Measurements from ENCODE around the gene CYP27B1.

Gene CYP27B1

DNA sequence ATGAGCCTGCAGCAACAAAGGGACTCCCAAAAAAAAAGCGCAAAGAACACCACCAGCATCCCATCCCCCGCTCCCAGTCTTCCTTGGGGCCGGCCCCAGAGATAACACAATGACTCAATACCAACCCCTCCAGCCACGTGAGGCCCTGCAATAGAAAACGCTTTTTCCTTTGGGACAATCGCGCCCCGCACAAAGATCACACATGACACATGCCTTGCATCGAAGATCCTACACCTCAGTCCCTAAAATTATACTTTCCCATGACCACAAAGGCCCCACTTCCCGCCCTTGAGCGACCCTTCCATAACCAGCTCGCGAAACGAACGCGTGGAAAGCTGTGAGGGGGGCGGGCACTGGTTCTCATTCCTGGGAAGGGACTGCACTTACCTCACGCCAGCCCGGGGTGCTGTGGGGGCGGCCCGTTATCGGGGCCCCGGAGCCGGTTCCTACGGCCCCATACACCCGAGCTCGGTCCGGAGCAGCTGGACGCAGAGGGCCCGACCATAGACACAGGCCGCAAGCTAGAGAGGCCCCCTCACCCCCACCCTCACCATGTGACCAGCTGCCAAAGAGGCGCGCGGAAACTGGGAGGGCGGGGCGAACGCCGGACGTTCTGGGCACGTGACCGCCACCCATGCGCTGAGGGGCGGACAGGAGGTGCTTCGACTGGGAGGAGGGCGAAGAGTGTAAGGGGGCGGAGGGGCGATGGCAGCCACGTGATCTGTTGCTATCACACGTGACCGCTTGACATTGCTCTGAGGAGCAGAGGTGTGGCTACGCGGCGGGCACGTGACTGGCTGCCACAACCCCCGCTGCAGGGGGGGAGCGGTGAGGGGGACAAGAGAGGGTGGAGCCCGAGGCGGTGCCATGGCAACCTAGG lies 14.8 kb downstream of the CYP27B1 start, which contains the start of gene CDK4:
CDK4 (minus strand) TSS at position 523 of the 880 bp plus-strand sequence. CDS start 593 bp downstream, outside the sequence.
- peak; percentile 98 to 99 for DNase-seq (ENCODE audit: low read depth in 2 of 2)

GRCh38 chr12:57751432-57751787 lies 15.5 kb downstream of the CYP27B1 start:
- no peak for DNase-seq (ENCODE audit: low read depth in 2 of 2)

DNA sequence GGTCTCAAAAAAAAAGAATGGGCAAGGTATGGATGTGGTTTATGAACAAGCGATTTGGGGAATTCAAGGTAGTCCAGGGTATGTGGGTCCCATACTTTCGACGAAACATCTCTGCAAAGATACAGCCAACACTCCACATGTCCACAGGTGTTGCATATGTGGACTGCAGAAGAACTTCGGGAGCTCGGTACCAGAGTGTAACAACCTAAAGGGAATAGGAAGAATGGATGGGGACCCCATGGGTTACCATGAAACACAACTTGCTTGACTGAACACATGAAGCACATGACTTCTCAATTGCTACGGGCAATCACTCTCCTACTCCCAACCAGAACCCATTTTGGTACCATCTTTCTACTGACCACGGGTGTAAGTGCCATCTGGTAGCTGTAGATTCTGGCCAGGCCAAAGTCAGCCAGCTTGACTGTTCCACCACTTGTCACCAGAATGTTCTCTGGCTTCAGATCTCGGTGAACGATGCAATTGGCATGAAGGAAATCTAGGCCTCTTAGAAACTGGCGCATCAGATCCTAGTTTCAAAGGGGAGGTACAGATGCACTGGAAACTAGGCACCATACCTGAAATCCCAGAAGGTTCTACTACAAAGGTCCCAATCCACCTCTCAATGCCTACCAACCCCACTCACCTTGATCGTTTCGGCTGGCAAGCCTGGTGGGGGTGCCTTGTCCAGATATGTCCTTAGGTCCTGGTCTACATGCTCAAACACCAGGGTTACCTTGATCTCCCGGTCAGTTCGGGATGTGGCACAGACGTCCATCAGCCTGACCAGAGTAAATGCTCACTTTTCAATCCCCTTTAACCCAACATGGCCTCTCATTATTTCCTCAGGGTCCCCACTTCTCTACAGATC lies 16.1 kb downstream of the CYP27B1 start:
- no peak for DNase-seq (ENCODE audit: low read depth in 2 of 2)

- DNase-seq (ENCODE audit: low read depth in 2 of 2): no peak
Measured at GRCh38 chr12:57749061-57749460, 17.8 kb downstream of the CYP27B1 start.

GRCh38 chr12:57746025-57746424 lies 20.9 kb downstream of the CYP27B1 start:
- DNase-seq (ENCODE audit: low read depth in 2 of 2): no peak

DNA sequence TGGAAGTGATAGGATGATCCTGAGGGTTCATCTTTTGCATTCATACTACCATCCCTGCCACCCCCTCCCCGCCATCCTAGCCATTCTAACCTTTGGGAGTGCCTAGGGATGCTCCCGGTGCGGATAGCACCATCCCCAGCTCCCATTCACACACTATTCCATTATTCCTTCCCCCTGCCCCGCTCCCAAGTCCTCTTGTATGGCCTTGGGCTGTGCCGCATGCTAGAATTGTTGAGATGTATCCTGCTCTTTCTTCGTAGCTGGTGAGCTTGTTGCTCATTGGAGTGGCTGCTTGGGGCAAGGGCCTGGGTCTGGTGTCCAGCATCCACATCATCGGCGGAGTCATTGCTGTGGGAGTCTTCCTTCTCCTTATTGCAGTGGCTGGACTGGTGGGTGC lies 21.4 kb downstream of the CYP27B1 start:
- DNase-seq (ENCODE audit: low read depth in 2 of 2): no peak

GRCh38 chr12:57744777-57745484 lies 21.9 kb downstream of the CYP27B1 start, which contains the start of gene TSPAN31:
Gene TSPAN31, plus strand, starts transcription at chr12:57745039. Its CDS starts 116 bp downstream, at chr12:57745155.
- DNase-seq (ENCODE audit: low read depth in 2 of 2): peak; percentile 81 to 92

GRCh38 chr12:57744194-57744776 lies 22.6 kb downstream of the CYP27B1 start:
- DNase-seq (ENCODE audit: low read depth in 2 of 2): peak in 1 of 2 donors; percentile 45

GRCh38 chr12:57743769-57744168 lies 23.1 kb downstream of the CYP27B1 start:
- DNase-seq (ENCODE audit: low read depth in 2 of 2): no peak

- peak; percentile 55 to 72 for DNase-seq (ENCODE audit: low read depth in 2 of 2)
Measured at GRCh38 chr12:57741844-57742738, 24.8 kb downstream of the CYP27B1 start.

GRCh38 chr12:57741413-57741789 lies 25.5 kb downstream of the CYP27B1 start:
- DNase-seq (ENCODE audit: low read depth in 2 of 2): no peak

DNA sequence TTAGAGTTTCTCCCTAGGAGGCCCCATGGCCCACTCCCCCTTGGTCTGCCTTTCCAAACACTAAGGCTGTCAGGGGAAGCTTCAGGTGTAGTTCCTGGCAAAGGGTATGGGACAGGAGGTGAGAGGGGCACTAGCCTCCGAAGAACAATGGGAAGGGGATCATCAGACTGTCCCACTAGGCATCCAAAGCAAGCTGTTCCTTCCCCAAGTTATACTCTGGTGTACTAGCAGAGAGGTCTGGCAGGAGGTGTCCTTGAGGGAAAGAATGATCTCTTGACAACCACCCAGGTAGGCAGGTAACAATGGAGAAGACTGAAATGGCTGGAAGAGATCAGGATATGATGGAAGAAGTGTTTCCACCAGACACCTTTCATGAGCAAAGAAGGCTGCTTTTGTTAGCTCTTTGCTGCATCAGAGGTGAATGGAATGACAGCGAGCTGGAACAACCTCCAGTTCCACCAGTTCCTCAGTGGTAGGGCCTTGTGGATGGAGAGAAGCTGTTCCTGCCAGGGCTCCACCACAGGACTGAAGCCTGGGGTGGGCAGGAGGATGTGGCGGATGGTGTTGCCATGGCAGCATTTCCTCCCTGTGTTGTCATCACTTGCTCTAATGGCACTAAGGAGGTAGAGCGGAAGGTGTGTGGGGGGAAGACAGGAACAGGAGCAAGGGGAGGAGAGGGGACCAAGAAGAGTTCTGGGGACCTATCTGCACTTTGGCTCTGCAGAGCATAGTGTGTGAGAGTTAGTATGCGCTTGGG lies 26.0 kb downstream of the CYP27B1 start:
- peak; percentile 60 to 63 for DNase-seq (ENCODE audit: low read depth in 2 of 2)

DNA sequence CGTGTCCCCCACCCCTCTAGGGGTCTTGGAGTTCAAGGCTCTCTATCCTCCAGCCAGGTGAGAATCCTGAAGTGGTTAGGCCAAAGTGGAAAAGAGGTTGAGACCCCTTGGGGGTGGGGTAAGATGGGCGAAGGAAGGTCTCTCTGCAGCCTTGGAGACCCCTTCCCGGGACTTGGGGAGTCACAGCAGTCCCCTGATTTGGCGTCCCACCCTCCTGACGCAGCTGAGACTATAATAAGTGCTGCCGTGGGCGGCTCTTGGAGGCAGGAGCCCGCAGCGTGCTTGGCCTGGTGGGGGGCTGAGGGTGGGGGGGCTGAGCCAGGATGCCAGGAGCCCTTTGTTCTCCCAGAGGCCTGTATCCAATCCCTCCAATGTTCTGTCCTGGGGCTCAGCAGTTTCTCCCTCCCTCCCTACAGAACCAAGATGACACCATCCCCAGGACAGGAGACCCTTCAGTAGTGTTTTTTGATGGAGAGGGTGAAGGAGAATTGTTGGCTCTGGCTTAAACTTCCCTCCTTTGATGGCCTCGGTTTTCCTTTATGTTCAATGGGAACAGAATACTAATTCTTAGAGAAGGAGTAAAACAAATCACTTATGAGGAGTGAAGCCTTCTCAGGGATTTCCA lies 26.9 kb downstream of the CYP27B1 start:
- DNase-seq (ENCODE audit: low read depth in 2 of 2): no peak

DNA sequence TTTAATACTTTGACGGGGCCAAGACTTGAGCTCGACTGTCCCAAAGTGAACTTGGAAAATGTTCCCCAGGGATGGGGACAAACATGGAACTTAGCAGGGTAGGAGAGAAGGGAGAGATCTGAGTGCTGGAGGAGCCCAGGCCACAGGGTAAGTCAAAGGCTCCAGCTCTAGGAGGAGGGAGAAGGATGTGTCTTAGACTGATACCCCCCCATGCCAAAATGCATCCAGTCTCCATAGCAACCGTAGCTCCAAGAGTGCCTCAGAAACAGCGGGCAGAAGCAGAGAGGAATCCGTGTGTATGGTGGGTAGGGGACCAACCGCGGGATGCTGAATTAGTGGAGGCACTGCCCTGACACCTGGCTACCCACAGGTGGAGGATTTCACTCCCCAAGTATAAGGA lies 27.5 kb downstream of the CYP27B1 start:
- DNase-seq (ENCODE audit: low read depth in 2 of 2): no peak

GRCh38 chr12:57738661-57739237 lies 28.1 kb downstream of the CYP27B1 start, which contains the start of gene AGAP2:
Gene AGAP2, minus strand, starts transcription at chr12:57738742. Its CDS starts 496 bp downstream, at chr12:57738246.
- no peak for DNase-seq (ENCODE audit: low read depth in 2 of 2)

- no peak for DNase-seq (ENCODE audit: low read depth in 2 of 2)
Measured at GRCh38 chr12:57737467-57738460, 29.1 kb downstream of the CYP27B1 start.

DNA sequence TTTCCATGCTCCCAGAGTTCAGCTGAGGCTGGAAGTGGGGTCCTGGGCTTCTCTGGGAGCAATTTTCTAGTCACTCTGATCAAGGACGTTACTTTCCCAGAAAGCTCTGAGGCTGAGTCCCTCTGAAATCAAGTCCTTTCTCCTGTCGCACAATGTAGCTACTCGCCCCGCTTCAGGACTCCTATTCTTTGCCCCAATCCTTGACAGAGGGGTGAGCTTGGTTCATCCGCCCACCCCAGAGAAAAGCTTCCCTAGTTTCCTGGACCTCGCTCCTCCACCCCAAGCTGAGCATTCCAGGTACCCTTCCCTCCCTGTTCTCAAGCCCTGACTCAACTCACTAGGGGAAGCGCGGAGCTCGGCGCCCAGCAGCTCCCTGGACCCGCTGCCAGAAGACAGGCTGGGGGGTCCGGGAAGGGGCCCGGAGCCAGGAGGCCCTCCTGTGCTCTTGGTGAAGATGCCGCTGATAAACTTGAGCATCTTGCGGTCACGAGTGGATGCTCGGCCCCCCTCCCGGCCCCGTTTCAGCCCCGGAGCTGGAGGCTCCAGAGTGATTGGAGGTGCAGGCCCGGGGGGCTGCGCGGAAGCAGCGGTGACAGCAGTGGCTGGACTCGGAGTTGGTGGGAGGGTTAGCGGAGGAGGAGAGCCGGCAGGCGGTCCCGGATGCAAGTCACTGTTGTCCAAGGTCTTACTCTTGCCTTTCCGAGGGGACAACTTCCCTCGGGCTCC lies 30.0 kb downstream of the CYP27B1 start:
- no peak for DNase-seq (ENCODE audit: low read depth in 2 of 2)
